ENCODE data around the gene ANXA4.

Gene ANXA4

DNA sequence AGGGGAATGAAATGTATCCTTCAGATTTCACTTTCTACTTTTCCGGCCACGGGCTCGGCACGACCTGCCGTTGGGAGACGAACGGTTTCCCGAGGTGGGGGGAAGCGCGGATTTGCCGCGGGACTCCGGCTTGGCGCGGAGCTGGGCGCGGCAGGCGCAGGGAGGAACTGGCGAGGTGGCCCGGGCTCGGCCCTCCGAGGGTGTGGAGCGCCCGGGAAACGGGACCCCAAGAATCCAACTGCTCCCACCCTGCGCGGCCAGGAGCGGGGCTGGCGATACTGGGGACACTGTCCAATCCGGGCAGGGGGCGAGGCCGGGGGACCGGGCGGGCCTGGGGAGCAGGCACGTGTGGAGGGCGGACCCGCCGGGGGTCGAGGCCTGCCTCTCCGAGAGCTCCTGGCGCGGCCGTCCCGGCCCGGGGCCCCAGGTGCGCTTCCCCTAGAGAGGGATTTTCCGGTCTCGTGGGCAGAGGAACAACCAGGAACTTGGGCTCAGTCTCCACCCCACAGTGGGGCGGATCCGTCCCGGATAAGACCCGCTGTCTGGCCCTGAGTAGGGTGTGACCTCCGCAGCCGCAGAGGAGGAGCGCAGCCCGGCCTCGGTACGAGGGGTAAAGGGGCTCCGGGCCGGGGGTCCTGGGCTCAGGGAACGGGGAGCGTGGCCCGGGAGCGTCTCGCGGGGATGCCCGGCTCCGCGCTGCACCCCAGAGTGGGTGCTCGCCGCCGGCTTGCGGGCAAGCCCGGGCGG, at the start of gene ANXA4:
Gene ANXA4 (plus strand): TSS at position 560 of the 747 bp plus-strand sequence. CDS start 39,432 bp downstream, outside the sequence.
- peak; percentile 39 to 62 for DNase-seq (ENCODE audit: extremely low read depth in 1 of 2, low read depth in 1 of 2)

DNA sequence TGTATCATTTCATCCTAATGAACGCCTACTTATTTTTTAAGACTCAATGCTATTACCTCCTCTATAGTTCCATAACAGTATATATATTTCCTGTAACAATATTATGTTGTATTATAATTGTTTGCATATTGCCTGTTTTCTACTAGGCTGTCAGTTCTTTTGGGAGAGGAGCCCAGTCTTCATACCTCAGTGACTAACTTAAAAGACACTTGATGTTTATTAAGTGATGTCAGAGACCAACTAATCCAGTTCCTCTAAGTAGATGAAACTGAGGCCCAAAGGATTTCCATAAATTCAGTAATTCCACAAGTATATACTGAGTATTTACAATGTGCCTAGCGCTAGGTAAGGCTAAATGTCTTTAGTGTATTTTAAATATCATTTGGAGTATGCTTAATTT, 49.5 kb upstream of the ANXA4 start:
- DNase-seq (ENCODE audit: extremely low read depth in 1 of 2, low read depth in 1 of 2), result no peak

DNA sequence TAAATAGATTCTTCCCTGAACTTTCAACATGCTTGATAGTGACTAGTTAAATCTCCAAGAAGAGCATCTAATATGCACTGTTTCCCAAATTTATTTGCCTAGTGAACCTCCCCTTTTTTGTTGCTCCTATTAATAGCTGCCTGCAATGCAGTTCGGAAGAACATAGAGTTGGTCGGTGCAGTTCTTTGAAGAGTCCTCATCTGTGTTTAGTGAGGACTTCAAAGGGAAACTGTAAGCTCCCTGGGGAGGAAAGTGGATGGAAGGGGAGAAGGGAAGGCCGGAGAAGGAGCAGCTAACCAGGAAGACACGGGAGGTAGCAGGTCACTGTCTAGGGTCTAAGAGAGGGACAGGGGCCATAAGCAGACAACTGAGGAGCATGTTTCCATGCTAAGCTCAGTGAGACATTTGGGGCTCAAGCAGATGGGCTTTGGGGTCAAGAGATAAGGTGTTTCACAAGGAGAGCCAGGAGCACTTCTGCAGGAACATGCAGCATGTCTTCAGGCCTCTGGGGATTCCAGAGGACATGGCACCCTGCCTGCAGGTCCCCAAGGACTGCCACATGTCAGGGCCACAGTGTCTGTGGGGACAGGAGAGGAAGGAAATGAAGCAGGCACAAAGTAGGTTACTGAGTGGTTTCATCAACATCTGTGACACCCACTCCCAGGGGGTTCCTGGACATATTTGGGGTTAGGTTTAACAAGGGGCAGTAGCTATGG, 48.7 kb upstream of the ANXA4 start:
- DNase-seq (ENCODE audit: extremely low read depth in 1 of 2, low read depth in 1 of 2), result no peak

DNA sequence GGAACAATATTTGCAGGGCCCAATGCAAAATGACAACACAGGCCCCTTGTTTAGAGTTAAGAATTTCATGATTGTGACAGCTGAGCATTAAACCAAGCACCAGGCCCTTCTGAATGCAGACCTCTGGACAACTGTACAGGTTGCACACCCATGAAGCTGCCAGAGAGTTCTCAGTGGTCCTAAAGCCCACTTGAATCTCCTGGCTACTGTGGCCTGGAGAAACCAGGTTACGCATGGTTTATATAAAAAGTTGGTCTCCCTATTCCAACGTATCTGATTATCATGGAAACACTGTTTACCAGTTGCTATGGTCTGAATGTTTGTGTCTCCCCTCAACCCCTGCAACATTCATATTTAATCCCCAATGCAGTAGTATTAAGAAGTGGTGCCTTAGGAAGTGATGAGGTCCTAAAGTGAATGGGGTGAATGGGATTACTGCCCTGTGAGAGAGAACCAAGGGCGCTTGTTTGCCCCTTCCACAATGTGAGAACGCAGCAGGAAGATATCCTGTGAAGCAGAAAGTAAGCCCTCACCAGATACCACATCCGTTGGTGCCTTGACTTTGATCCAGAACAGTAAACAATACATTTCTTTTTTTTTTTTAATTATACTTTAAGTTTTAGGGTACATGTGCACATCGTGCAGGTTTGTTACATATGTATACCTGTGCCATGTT, 48.0 kb upstream of the ANXA4 start:
- DNase-seq (ENCODE audit: extremely low read depth in 1 of 2, low read depth in 1 of 2), result no peak

DNA sequence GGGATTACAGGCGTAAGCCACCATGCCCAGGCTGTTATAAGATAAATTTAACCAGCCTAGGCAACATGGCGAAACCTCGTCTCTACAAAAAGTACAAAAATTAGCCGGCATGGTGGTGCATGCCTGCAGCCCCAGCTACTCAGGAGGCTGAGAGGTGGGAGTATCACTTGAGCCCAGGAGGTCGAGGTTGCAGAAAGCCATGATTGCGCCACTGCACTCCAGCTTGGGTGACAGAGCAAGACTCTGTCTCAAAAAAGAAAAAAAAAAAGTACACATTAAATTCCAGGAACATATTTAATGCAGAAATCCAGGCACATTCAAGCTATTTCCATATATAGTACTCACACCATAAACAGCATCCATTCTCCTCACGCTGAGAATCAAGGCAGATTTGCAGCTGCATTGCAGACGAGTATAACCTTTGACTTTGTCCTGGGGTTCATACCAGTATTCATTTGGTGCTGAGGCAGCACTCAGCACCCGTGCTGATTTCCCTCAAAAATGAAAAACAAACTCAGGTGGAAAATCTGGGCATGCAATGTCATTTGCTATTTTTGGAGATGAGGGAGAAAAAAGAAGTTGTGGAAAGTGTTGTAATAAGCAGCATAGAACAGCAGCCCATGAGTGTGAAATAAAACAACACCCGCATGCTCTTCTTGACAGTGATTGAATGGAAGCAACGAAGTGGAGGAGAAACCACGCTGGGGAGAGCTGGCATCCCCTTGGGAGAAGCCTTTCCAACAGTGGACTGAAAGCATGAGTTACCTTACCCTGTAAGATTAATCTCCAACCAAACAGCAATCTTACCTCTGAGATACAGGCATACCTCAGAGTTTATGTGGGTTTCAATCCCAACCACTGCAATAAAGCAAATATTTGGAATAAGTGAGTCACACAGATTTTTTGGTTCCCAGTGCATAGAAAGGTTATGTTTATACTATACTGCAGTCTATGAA, 46.8 kb upstream of the ANXA4 start:
- no peak for DNase-seq (ENCODE audit: extremely low read depth in 1 of 2, low read depth in 1 of 2)

DNA sequence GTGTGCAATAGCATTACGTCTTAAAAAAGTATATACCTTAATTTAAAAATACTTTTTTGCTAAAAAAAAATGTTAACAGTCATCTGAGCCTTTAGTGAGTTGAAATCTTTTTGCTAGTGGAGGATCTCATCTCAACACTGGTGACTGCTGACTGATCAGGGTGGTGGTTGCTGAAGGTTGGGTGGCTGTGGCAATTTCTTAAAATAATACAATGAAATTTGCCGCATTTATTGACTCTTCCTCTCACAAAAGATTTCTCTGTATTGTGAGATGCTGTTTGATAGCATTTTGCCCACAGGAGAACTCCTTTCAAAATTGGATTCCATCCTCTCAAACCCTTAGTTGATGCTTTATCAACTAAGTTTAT, 46.1 kb upstream of the ANXA4 start:
- no peak for DNase-seq (ENCODE audit: extremely low read depth in 1 of 2, low read depth in 1 of 2)

DNA sequence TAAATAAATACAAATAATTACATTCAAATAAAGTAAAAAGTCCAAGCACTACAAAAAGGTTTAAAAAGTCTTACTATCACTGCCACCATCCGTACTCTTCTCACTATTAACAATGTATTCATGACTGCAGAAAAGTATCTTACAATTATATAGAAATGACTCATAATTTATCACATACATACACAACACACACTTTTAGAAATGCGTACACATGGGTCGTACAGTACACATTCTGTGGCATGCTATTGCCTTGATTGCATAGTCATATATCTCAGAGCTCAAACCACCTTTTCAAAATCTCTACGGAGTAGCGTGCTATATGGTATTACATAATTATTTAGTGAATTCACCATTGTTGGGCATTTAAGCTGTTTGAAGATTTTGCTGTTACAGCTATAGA, 41.6 kb upstream of the ANXA4 start:
- no peak for DNase-seq (ENCODE audit: extremely low read depth in 1 of 2, low read depth in 1 of 2)

DNA sequence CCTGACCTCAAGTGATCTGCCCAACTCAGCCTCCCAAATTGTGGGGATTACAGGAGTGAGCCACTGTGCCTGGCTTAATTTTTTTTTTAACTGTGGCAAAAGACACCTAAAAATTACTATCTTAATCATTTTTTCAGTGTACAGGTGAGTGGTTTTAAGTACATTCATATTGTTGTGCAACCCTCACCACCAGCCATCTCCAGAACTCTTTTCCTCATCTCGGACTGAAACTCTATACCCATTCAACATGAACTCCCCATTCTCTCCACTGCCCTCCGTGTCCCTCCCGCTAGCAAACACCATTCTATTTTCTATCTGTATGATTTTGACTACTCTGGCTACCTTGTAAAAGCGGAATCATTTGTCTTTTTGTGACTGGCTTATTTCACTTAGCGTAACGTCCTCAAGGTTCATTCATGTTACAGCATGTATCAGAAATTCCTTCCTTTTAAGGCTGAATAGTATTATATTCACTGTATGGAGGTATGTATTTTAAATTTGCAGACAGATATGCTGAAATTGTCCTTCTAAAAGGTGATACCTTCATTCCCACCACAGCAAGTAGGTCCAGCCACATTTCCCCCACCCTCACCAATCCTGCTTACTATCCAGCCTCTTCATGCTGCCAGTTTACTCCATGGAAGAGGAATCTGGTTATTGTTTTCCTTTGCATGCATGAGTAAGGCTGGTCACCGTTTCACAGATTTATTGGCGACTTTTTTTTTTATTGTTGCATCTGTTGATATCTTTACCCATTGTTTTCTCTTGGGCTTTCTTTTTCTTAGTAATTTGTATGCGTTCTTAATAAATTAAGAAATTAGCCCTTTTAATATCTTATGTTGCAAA, 40.6 kb upstream of the ANXA4 start:
- DNase-seq (ENCODE audit: extremely low read depth in 1 of 2, low read depth in 1 of 2), result no peak

DNA sequence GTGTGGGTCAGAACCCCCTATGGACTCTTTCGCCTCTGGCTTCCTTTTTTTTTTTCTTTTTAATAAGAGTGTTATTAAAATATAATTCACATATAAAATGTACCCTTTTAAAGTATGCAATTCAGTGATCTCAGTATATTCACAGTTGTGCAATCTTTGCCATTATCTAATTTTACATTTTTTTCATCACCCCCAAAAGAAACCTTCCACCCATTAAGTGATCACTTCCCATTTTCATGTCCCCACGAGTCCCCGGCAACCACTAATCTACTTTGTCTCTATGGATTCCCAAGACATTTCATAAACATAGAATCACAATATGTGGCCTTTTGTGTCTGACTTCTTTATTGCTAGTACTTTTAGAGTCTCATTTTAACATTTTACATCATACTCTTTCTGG, 38.7 kb upstream of the ANXA4 start:
- DNase-seq (ENCODE audit: extremely low read depth in 1 of 2, low read depth in 1 of 2), result no peak

DNA sequence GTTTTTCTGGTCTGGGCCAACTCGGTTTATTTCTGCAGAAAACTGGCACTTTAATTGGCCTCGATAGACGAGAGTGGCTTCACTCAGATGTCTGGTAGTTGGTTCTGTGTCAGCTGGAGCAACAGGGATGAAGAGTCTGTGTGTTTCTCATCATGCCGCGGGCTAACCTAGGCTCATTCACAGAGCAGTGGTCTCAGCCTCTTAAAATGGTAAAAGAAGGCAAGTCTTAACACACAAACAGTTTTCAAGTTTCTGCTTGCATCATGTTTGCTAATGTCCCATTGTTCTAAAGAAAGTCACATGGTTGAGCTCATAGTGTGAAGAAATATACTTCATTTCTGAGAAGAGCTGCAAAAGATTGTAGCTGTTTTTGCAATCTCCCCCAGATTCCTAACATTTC, 37.5 kb upstream of the ANXA4 start:
- no peak for DNase-seq (ENCODE audit: extremely low read depth in 1 of 2, low read depth in 1 of 2)

DNA sequence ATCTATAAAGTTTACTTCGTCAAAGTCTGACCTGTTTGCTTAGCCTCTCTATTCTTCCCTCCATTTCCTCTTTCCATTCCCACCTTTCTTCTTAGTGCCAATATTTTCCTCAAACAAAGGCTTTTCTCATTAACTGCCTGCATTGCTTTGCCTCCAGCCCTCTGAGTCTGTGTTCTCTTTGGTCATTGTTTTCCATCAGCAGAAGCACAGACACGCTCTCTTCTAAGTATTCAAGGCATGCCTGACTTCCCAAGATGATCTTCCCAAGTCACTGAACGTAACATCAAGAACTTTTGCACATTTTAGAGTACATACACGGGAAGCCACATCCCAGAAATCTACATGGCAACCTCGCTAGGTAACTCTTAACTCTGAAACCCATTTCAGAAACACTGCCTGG, 32.6 kb upstream of the ANXA4 start:
- DNase-seq (ENCODE audit: extremely low read depth in 1 of 2, low read depth in 1 of 2), result no peak

DNA sequence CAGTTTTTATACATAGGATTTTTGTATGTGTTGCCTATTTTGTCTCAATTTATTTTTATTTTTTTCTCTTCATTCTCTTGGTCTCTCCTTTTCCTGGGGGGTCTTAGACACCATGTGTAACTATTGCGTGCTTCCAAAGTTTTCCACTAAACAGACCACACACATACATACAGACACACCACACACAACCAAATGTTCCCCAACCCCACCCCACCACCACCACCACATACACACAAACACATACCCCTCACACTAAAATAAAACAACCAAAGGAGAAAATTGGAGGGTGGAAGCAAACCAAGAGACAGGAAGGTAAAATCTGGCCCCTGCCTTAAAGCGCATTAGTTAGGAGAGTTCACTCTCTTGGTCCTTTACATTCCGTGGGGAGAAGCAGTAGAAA, 30.0 kb upstream of the ANXA4 start:
- DNase-seq (ENCODE audit: extremely low read depth in 1 of 2, low read depth in 1 of 2), result no peak

DNA sequence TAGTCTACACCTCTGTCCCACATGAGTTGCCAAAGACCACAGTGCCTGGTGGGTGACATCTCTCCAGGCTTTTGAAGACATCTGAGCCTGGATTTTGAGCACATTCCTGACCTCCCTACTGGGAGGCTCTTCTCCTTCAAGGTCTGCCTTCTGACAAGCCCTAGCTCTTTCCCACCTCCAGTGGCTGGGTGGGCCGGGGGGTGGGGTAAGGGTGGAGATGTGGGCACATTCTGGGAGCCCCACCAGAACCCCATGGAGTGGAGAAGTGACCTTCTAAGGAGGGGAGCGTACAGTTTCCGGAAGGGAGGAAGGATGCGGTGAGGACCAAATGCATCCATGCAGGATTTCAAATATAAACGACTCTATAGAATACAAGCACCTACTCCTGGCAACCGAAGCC, 27.9 kb upstream of the ANXA4 start:
- no peak for DNase-seq (ENCODE audit: extremely low read depth in 1 of 2, low read depth in 1 of 2)

DNA sequence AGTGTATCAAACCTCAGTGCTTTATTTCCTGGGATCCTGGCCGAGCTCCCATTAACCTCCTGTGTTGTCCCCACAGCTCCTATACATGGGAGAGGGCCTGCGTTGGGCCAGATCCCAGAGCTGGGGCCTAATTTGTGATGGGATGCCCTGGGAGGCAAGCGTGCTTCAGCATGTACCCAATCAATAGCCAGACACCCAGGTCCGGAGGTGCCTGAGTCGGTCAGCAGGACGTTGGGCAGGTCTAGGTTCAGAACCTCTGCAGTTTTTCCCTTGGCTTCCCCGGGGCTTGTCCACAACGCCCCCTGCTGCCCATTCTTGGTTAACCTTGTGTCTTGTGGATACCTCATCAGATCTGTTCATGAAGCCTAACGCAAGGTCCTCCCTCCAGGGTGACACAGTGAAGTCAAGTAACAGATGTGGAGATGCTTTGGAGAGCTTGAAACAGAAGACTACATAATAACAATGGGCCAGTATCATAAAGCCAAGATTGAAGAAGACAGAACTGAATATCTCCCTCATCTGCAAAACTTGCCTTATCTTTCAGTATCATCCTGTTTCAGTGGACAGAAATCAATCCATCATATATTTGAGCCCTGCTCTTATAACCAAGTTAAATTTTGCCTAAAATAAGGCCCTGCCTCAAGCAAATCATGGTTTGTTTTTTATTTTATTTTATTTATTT, 27.3 kb upstream of the ANXA4 start:
- DNase-seq (ENCODE audit: extremely low read depth in 1 of 2, low read depth in 1 of 2), result peak; percentile 69 to 83

DNA sequence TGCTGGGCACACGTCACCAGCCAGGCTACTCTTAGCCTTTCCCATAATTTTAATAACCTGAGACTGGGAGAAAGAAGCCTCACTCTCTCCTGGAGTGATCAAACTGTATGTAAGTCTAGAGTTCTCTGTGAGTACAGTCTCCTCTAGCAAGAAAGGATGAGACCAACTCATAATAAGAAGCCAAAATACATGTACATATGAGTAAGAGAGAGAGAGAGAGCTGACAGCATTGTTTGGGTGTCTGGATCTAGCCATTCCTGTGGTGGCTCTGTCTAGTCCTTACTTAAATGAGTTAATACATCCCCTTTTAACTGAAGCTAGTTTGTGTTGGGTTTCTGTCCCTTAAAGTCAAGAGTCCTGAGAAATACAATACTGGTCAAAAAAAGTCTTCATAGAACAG, 26.0 kb upstream of the ANXA4 start:
- no peak for DNase-seq (ENCODE audit: extremely low read depth in 1 of 2, low read depth in 1 of 2)

DNA sequence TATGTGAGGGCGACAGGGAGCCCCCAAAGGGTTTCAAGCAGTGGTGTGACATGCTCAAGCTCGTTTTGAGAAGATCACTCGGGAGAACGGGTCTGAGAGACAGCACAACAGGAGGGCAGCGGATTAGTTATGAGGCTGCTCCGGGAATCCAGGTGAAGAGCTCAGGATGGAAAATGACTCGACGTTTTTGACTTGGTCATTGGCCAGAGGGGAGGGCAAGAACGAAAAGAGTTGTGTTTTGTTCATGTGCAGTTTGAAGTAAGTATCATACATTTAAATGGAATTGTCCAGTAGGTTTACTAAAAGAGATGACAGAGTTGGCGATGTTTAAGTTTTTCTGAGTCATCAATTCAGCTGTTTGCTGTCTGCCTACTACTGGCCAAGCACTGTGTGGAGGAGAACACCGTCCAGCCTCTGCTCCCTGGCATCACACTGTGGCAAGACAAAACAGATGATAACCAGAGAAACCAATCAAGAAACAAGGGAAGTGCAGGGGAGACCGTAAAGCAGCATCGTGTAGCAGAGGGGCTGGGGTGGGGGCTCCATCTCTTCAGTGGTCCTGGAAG, 25.3 kb upstream of the ANXA4 start:
- DNase-seq (ENCODE audit: extremely low read depth in 1 of 2, low read depth in 1 of 2), result no peak

DNA sequence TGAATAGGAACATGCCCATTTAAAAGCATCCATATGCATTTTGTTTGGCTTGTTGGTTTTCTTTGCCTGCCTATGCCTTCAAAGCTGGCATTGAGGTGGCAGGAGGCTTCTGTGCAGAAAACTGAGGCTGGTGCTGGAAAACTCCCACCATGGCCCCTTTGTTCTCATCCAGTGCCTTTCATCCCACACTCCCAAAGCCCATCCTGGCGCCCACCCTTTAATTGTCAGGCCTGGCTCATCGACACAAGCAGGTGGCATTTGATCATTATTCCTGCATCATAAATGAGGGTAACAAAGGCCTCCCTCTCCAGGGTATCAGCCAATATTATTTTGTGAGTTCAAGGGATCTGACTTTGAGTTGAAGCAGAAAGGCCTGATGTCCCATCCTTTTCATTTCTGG, 24.7 kb upstream of the ANXA4 start:
- DNase-seq (ENCODE audit: extremely low read depth in 1 of 2, low read depth in 1 of 2), result no peak

DNA sequence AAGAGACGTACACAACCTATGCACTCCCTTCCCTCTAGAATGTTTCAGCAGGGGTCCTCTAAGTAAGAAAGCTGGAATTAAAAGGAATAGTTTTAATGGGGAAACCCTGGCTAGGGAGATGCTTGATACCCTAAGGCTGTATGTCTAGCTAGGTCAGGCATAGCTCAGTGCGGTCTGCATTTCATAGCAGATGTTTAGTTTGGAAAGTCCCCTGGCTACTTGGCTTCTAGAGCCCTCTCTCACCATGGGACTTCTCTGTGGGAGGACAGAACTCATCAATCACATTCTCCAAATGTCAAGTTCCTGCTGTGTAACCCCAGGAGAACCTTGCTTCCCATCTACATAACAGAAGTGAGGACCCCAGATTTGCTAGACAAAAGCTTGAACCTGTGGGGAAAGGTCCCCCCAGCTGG, 24.1 kb upstream of the ANXA4 start:
- no peak for DNase-seq (ENCODE audit: extremely low read depth in 1 of 2, low read depth in 1 of 2)

DNA sequence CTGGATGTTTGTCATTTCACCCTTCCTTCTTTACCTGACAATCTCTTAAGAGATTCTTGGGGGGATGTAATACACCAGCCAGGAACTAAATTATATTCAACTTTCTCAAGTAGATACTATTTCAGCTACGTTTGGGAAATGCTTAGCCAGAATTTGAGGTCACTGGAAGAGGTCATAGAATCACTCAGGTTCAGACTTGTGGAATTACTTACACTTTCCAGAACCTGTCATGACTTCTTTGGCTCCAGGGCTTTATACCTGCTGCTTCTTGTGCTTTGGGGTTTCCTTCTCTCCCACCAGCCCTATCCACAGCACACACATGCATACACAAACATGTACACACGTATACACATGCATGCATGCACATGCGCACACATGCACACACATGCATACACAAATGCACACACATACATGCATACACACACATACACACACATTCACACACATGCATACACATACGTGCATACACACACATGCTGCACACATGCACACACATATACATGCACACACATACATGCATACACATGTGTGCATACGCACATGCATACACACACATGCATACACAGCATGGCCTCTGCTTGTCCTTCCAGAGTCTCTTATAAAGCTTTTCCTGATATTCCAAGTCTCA, 23.5 kb upstream of the ANXA4 start:
- no peak for DNase-seq (ENCODE audit: extremely low read depth in 1 of 2, low read depth in 1 of 2)

All from stimulated activated CD8-positive, alpha-beta memory T cell treated with anti-CD3 and anti-CD28 coated beads, Interleukin-7, amount 100 ng/mL, for 48 hours (primary cell).